Measurements from ENCODE around the gene DMRTA2.

The DMRTA2 gene

GRCh38 chr1:50373532-50373931, 49.7 kb downstream of the DMRTA2 start:
- no peak for DNase-seq

- no peak for DNase-seq
Observed at GRCh38 chr1:50371749-50372148, 51.5 kb downstream of the DMRTA2 start.

- DNase-seq: peak; percentile 22
Observed at GRCh38 chr1:50369830-50370229, 53.4 kb downstream of the DMRTA2 start.

- DNase-seq: no peak
Observed at GRCh38 chr1:50369008-50369634, 54.1 kb downstream of the DMRTA2 start.

GRCh38 chr1:50368179-50369007, 54.9 kb downstream of the DMRTA2 start:
- peak; percentile 44 for DNase-seq

Measured in RPMI8226 (cell line).